Glutamatergic neuron (in vitro differentiated cells): ENCODE measurements around the gene CTBP1. TPM values are rescaled to one million over a fixed set of nuclear protein-coding genes. Genes with fewer than 3 reads are reported as not detected.
A peak's percentile ranks its signal among the peaks of the same experiment; 100 is the strongest.

Experiments used
- DNase-seq: peaks from one replicate; pipeline ENCODE4 v3.0.0; 2022
- H3K27ac Mint-ChIP-seq: one replicate; pipeline ENCODE4 v1.8.0; 2020; ENCODE audit warnings: mild to moderate bottlenecking, mixed read lengths, inconsistent platforms; ENCODE audit not compliant: unreplicated experiment
- H3K27me3 Mint-ChIP-seq: one replicate; pipeline ENCODE4 v1.8.0; 2020; ENCODE audit warnings: mild to moderate bottlenecking, moderate library complexity, mixed read lengths, inconsistent platforms; ENCODE audit not compliant: unreplicated experiment
- H3K36me3 Mint-ChIP-seq: one replicate; pipeline ENCODE4 v1.8.0; 2020; ENCODE audit warnings: mild to moderate bottlenecking, mixed read lengths, inconsistent platforms; ENCODE audit not compliant: unreplicated experiment
- H3K4me1 Mint-ChIP-seq: one replicate; pipeline ENCODE4 v1.8.0; 2020; ENCODE audit warnings: mild to moderate bottlenecking, low read depth, mixed read lengths, inconsistent platforms; ENCODE audit not compliant: unreplicated experiment
- H3K4me3 Mint-ChIP-seq: one replicate; pipeline ENCODE4 v1.8.0; 2020; ENCODE audit warnings: mild to moderate bottlenecking, mixed read lengths, inconsistent platforms; ENCODE audit not compliant: unreplicated experiment
- H3K9me3 Mint-ChIP-seq: one replicate; pipeline ENCODE4 v1.8.0; 2020; ENCODE audit warnings: mild to moderate bottlenecking, moderate library complexity, mixed read lengths, inconsistent platforms; ENCODE audit not compliant: unreplicated experiment
- CTCF ChIP-seq: fragments of 200-600 bp; sonication (generic); IDR thresholded peaks from one replicate; pipeline ENCODE4 v1.5.0; 2021; ENCODE audit not compliant: partially characterized antibody, unreplicated experiment
- total RNA-seq: library from RNA; stranded (reverse); fragmentation: NEBNext Ultra II Directional; extraction: Animal tissue kit (Norgen Biotek cat#: 25700); gene quantifications from one replicate; pipeline ENCODE4 v1.2.1, GENCODE V29; 2021; ENCODE audit not compliant: unreplicated experiment

The CTBP1 gene
- total RNA-seq, 1 donor from 2014 or later: 302 TPM

- DNase-seq: peak; percentile 33
- no peak for TF ChIP-seq CTCF
- Mint-ChIP-seq H3K9me3 (peaks cover 8% of the 10 kb centered on the region), H3K27ac (no peak overlapping the region), H3K36me3 (no peaks in the 10 kb centered on the region), H3K27me3 (peaks cover 13% of the 10 kb centered on the region), H3K4me3 (no peak overlapping the region), H3K4me1 (peaks cover 6% of the 10 kb centered on the region)
These were observed 39.1 kb downstream of the CTBP1 start for GRCh38 chr4:1209821-1210220.

GRCh38 chr4:1208970-1209704 lies 39.8 kb downstream of the CTBP1 start:
- TF ChIP-seq CTCF: no peak
- Mint-ChIP-seq H3K4me3 (peak overlapping the region; percentile 28), H3K9me3 (peaks cover 12% of the 10 kb centered on the region), H3K4me1 (peaks cover 11% of the 10 kb centered on the region), H3K27ac (peak overlapping the region; percentile 94), H3K36me3 (no peaks in the 10 kb centered on the region), H3K27me3 (peaks cover 16% of the 10 kb centered on the region)
- no peak for DNase-seq

GRCh38 chr4:1208266-1208961 lies 40.5 kb downstream of the CTBP1 start:
- Mint-ChIP-seq H3K27ac (peak overlapping the region; percentile 94), H3K9me3 (peaks cover 12% of the 10 kb centered on the region), H3K4me3 (peak overlapping the region; percentile 42), H3K36me3 (no peaks in the 10 kb centered on the region), H3K4me1 (peaks cover 11% of the 10 kb centered on the region), H3K27me3 (peaks cover 16% of the 10 kb centered on the region)
- peak; percentile 23 for DNase-seq
- TF ChIP-seq CTCF: no peak

- peaks cover 11% of the 10 kb centered on the region for H3K4me1 Mint-ChIP-seq
- peak; percentile 73 for DNase-seq
- H3K4me3 Mint-ChIP-seq: no peak overlapping the region
- peak overlapping the region; percentile 86 for H3K27ac Mint-ChIP-seq
- no peak for TF ChIP-seq CTCF
- H3K27me3 Mint-ChIP-seq: peaks cover 14% of the 10 kb centered on the region
- H3K36me3 Mint-ChIP-seq: no peaks in the 10 kb centered on the region
- H3K9me3 Mint-ChIP-seq: peaks cover 12% of the 10 kb centered on the region
These were observed 41.2 kb downstream of the CTBP1 start for GRCh38 chr4:1207603-1208265.
